Stomach (tissue), 19 donors: ENCODE data around the gene TRIM75. TPM values are rescaled to one million over a fixed set of nuclear protein-coding genes. Genes with fewer than 3 reads are reported as not detected.

Source experiments
- DNase-seq, 2 donors: peaks; one replicate each; pipeline versions ENCODE4 v3.0.0 to v3.0.0-alpha.2; 2013 to 2019
- H3K27ac ChIP-seq, 5 donors: fragments of 200-600 bp in 4 of 5; sonication (generic) in 4 of 5; one replicate each; pipeline ENCODE4 v1.5.1; 2013 to 2019; ENCODE audit warnings: mild to moderate bottlenecking in 1 of 5, moderate library complexity in 1 of 5
- H3K27me3 ChIP-seq, 3 donors: fragments of 200-600 bp; sonication (generic); one replicate each; pipeline ENCODE4 v1.5.1; 2017 to 2019; ENCODE audit warnings: mixed run types in 1 of 3
- H3K36me3 ChIP-seq, 4 donors: fragments of 200-600 bp; sonication (generic); 1 replicate in 3 of 4; 2 replicates in 1 of 4; pipeline ENCODE4 v1.5.1; 2016 to 2019
- H3K4me1 ChIP-seq, 4 donors: fragments of 200-600 bp; sonication (generic); one replicate each; pipeline ENCODE4 v1.5.1; 2016 to 2019
- H3K4me3 ChIP-seq, 4 donors: fragments of 200-600 bp; sonication (generic) in 3 of 4; one replicate each; pipeline ENCODE4 v1.5.1; 2016 to 2019; ENCODE audit warnings: mild to moderate bottlenecking in 1 of 4
- H3K9me3 ChIP-seq, 4 donors: fragments of 200-600 bp; sonication (generic); one replicate each; pipeline ENCODE4 v1.5.1; 2016 to 2019
- EP300 ChIP-seq: sonication (generic); formaldehyde crosslinking; IDR thresholded peaks from one replicate; pipeline ENCODE4 v1.6.1; 2017; ENCODE audit warnings: antibody characterized with exemption
- POLR2A ChIP-seq, 4 donors: fragments of 450-650 bp; IDR thresholded peaks; one replicate each; pipeline ENCODE4 v1.6.1; 2016; ENCODE audit warnings: antibody characterized with exemption in 4 of 4, control low read depth in 2 of 4, mild to moderate bottlenecking in 1 of 4, moderate library complexity in 1 of 4
- POLR2AphosphoS5 ChIP-seq, 3 donors: sonication (generic); formaldehyde crosslinking; IDR thresholded peaks; one replicate each; pipeline ENCODE4 v1.6.1; 2016; ENCODE audit warnings: antibody characterized with exemption in 3 of 3
- WGBS, 5 donors: extraction: QIAGEN DNeasy Blood & Tissue Kit in 3 of 5; methylation state at CpG; one replicate each; pipeline versions ENCODE4 v1.1.5 to v1.1.7; 2013 to 2018; 5-methylcytosine and 5-hydroxymethylcytosine counted together
- intact Hi-C: fragments of 100-400 bp; cut with DNase I; formaldehyde crosslinking; loops from one replicate; pipeline ENCODE4 v1.15.1; 2023; ENCODE audit warnings: low total_unique reads
- long read RNA-seq, 10 donors: transcript quantifications; one replicate each; lab custom pipeline, GENCODE V29; 2026
- polyA plus RNA-seq, 3 donors: library from polyadenylated mRNA; stranded (reverse); fragments of 200-250 nt; gene quantifications; one replicate each; pipeline ENCODE4 v1.2.3, GENCODE V29; 2013
- total RNA-seq, 5 donors: library from RNA; depleted of rRNA; stranded (reverse); fragments of >200 nt; gene quantifications; one replicate each; pipeline versions ENCODE4 v1.1.0 to v1.2.3, GENCODE V29; 2014 to 2016
- TF ChIP-seq, protein P1 (sequence below), 7 experiments: fragments of 450-650 bp in 4 of 7; fragments of 200-600 bp in 3 of 7; sonication (generic) in 3 of 7; IDR thresholded peaks; one replicate each; pipeline ENCODE4 v1.5.1; 2016 to 2019; ENCODE audit warnings: antibody characterized with exemption in 7 of 7, control low read depth in 2 of 7, mild to moderate bottlenecking in 1 of 7
- donor health status: healthy with polysubstance abuse.
- donor health status: Bipolar disorder and iron deficiency.
- donor health status: healthy.

Gene TRIM75
- total RNA-seq (not detected), polyA plus RNA-seq (not detected)
- long read RNA-seq, donor 1 = 0 reads
- long read RNA-seq, donor 2 = 0 reads
- long read RNA-seq, donor 3 = 0 reads
- long read RNA-seq, donor 4 = 0 reads
- long read RNA-seq, donor 5 = 0 reads
- long read RNA-seq, donor 6 = 0 reads
- long read RNA-seq, donor 7 = 0 reads
- long read RNA-seq, donor 8 = 0 reads
- long read RNA-seq, donor 9 = 0 reads
- long read RNA-seq, donor 10 = 0 reads

DNA sequence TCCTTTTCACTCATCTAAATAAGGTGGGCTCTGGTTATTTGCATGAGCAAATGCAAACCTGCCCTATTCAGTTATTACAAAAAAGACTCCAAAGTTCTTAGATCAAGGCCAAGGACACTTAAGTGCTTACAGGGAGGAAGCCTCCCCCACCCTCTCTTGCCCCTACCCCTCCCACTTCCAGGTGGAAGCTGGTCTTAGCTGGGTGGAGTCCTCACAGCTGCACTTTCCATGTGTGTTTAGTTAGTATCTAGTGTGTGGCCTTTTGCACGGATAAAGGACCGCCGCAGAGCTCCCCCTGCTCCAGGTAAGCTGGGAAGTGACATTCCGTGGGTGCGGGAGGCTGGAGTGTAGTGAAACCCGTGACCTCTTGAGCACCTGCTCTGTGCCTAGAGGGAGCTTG lies at the start of gene TRIM75:
Gene TRIM75, plus strand, starts transcription at position 222 of the 400 bp plus-strand sequence. CDS start 5,282 bp downstream, outside the sequence.
- H3K9me3 ChIP-seq = no peaks in the 10 kb centered on the region
- DNase-seq = peak in 1 of 2 donors; percentile 18
- H3K36me3 ChIP-seq = no peaks in the 10 kb centered on the region
- H3K27me3 ChIP-seq = peaks cover 0 to 5% (median 0%) of the 10 kb centered on the region in 3 donors
- 33 to 79% (median 40%) methylated on average over 6 of the region's 6 CpGs for WGBS, 5 donors
- H3K4me3 ChIP-seq = no peak within 1 kb of the TSS
- H3K27ac ChIP-seq = no peak within 1 kb of the TSS
- intact Hi-C loops = no loop called here
- H3K4me1 ChIP-seq = no peaks in the 10 kb centered on the region
- TF ChIP-seq, protein P1, sequence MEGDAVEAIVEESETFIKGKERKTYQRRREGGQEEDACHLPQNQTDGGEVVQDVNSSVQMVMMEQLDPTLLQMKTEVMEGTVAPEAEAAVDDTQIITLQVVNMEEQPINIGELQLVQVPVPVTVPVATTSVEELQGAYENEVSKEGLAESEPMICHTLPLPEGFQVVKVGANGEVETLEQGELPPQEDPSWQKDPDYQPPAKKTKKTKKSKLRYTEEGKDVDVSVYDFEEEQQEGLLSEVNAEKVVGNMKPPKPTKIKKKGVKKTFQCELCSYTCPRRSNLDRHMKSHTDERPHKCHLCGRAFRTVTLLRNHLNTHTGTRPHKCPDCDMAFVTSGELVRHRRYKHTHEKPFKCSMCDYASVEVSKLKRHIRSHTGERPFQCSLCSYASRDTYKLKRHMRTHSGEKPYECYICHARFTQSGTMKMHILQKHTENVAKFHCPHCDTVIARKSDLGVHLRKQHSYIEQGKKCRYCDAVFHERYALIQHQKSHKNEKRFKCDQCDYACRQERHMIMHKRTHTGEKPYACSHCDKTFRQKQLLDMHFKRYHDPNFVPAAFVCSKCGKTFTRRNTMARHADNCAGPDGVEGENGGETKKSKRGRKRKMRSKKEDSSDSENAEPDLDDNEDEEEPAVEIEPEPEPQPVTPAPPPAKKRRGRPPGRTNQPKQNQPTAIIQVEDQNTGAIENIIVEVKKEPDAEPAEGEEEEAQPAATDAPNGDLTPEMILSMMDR (IDR thresholded peaks at IDR 0.05) = no peak
- no peak for TF ChIP-seq POLR2AphosphoS5 (IDR thresholded peaks at IDR 0.05)
- TF ChIP-seq EP300 = no peak
- no peak for TF ChIP-seq POLR2A (IDR thresholded peaks at IDR 0.05)

DNA sequence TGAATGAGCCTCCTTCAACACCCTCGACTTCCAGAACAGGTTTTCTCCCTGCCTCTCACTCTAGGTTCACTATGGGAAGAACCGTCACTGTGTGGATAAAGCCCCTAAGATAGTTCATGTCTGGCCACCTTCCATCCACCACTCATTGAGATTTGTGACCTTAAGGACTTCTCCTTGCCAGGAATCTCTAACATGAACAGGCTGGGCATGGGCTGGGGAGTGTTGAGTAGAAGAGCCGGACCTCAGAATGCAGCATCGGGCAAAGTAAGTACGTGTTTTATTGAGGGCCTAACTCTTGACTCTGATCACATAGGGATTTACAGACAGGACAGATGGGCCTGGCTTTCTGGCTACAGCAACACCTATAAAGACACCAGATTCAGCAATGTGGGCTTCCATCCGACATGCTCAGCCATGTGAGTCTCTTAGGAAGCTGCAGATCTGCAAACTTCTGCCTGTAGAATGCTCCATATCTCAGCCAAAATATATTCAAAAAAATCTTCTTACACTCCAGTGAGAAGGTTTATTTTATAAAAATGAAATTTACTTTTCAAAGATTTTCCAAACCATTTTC lies 48.2 kb upstream of the TRIM75 start:
- H3K36me3 ChIP-seq = no peaks in the 10 kb centered on the region
- DNase-seq = no peak
- no peak overlapping the region for H3K27ac ChIP-seq
- WGBS, 5 donors = 66 to 89% (median 75%) methylated on average over 6 of the region's 6 CpGs
- no peak overlapping the region for H3K4me3 ChIP-seq
- no peaks in the 10 kb centered on the region for H3K9me3 ChIP-seq
- H3K27me3 ChIP-seq = no peaks in the 10 kb centered on the region
- TF ChIP-seq, protein P1 (IDR thresholded peaks at IDR 0.05) = no peak
- no peak for TF ChIP-seq POLR2A (IDR thresholded peaks at IDR 0.05)
- intact Hi-C loops = no loop called here
- H3K4me1 ChIP-seq = no peaks in the 10 kb centered on the region

DNA sequence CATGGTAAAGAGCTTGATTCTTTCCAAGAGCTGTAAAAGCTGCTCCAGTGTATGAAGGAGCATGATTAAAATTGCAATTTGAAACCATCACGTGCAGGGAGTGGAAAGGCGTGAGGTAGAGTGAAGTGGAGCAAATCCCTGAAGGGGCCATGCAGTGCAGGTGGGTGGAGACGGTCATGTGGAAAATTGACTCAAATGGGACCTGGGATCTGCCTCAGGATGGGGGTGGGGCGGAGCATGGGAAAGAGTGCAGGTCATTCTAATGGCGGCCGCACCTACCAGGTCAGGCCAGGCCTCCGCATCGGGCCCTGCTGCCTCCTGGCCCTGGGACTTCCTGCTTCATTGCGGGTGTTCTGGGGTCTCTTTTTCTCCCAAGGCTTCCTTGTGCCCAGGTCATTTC lies 47.2 kb upstream of the TRIM75 start:
- 81 to 89% (median 85%) methylated on average over 7 to 9 of the region's 9 CpGs for WGBS, 5 donors
- Histone ChIP-seq H3K4me3 (no peak overlapping the region), H3K4me1 (no peaks in the 10 kb centered on the region), H3K9me3 (no peaks in the 10 kb centered on the region), H3K27ac (no peak overlapping the region), H3K27me3 (no peaks in the 10 kb centered on the region), H3K36me3 (no peaks in the 10 kb centered on the region)
- intact Hi-C loops = no loop called here
- TF ChIP-seq EP300 (no peak), POLR2AphosphoS5 (IDR thresholded peaks at IDR 0.05) (no peak), POLR2A (IDR thresholded peaks at IDR 0.05) (no peak)
- TF ChIP-seq, protein P1 (IDR thresholded peaks at IDR 0.05) = no peak
- DNase-seq = no peak

DNA sequence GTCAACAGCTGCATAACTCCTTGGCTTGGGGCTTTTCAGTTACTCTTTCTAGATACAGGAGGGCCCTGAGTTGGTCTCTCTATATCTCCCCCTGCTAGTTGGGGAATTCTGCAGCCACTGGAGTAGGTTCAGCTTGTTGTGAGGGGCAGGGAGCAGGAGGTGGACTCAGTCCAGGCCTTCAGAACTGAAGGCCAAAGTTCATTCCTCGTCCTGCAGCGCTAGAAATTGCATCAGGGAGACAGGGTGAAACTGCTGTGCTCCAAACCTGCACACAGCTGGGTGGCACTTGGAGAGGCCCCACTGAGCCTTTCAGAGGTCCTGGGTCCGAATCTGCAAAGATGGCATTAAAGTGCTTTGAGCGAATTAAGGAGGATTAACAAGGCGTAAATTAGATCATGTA lies 46.8 kb upstream of the TRIM75 start:
- no peak for DNase-seq
- TF ChIP-seq EP300 (no peak), POLR2AphosphoS5 (IDR thresholded peaks at IDR 0.05) (no peak), POLR2A (IDR thresholded peaks at IDR 0.05) (no peak)
- TF ChIP-seq, protein P1 (IDR thresholded peaks at IDR 0.05) = no peak
- Histone ChIP-seq H3K36me3 (no peaks in the 10 kb centered on the region), H3K4me1 (no peaks in the 10 kb centered on the region), H3K9me3 (no peaks in the 10 kb centered on the region), H3K27me3 (no peaks in the 10 kb centered on the region), H3K4me3 (no peak overlapping the region), H3K27ac (no peak overlapping the region)
- 54 to 78% (median 75%) methylated on average over 5 of the region's 5 CpGs for WGBS, 5 donors
- intact Hi-C loops = no loop called here
